Measurements from ENCODE around the gene MYOD1. TPM values are rescaled to one million over a fixed set of nuclear protein-coding genes. Genes with fewer than 3 reads are reported as not detected.

Gene MYOD1
- total and polyA plus RNA-seq, 2 of the 13 experiments (the other 11 are each of a cell fraction or from before 2014, with no cell fraction given), result not detected

DNA sequence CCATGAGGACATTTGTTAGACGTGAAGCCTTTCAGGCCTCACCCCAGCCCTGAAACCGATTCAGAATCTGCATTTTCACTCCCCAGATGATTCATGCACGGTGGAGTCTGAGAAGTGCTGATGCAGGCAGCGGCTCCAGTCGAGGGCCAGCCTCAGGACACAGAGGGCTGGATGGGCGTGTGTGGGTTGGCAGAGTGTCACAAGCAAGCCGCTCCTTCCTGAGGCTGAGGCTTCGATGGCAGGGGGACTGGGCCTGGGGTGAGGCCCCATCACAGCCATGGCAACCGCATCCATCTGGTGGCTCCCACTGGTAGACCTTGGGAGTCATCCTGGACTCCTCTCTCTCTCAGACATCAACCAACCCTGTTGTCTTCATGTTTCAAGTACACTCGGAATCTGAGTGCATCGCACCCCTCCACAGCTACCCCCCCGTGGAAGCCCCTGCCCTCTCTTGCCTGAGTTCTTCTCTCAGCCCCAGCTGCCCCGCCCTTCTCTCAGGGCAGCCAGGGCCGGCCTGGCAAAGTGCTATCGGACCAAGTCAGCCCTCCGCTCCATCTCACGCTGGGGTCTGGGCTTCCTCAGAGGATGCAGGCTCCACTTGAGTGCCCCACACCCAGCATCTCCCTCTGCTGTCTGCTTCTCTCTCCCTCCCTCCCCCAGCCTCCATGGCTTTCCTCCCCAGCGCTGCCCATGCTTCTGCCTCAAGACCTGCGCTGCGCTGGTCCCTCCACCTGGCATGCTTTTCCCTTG, 25.8 kb downstream of the MYOD1 start:
- POLR2A ChIA-PET, result no interaction called here
- no TSS peak for BruUV-seq (replicated peaks)

More for the DNA sequence above, 25.8 kb downstream of the MYOD1 start:
- Histone ChIP-seq H3K4me2 (ENCODE audit: low read depth, low read length) (no peak overlapping the region), H4K20me1 (ENCODE audit: insufficient read depth, low read length) (no peaks in the 10 kb centered on the region), H2AFZ (ENCODE audit: low read length) (no peak overlapping the region), H3K36me3 (replicated peaks in 1 of 2; ENCODE audit: control insufficient read depth in 1 of 2, insufficient read depth in 2 of 2, low read length in 2 of 2) (no peaks in the 10 kb centered on the region), H3K9me3 (ENCODE audit: low read length) (no peaks in the 10 kb centered on the region), H3K27me3 (ENCODE audit: control insufficient read depth in 1 of 2, insufficient read depth in 2 of 2, low read length in 2 of 2) (peaks cover 3 to 29% of the 10 kb centered on the region in 2 experiments; a peak in 3 of 5 replicates), H3K4me1 (ENCODE audit: insufficient read depth, low read length) (peaks cover 13% of the 10 kb centered on the region), H3K27ac (ENCODE audit: extremely low read length, insufficient read depth, low read length) (no peak overlapping the region), H3K79me2 (ENCODE audit: insufficient read depth, low read length) (no peaks in the 10 kb centered on the region), H3K9ac (ENCODE audit: insufficient read depth, low read depth, low read length) (no peak overlapping the region), H3K4me3 (replicated peaks in 1 of 3; ENCODE audit: insufficient read depth in 1 of 3, low read depth in 2 of 3, low read length in 3 of 3) (no peak overlapping the region)
- no peak for FAIRE-seq
- no peak for ATAC-seq
- CTCF ChIA-PET (ENCODE audit: low intra/inter-chr PET ratio, low total read pairs), result no interaction called here
- no peak for DNase-seq (ENCODE audit: low spot score)
- 65% methylated on average over 11 of the region's 20 CpGs for WGBS (ENCODE audit: low lambda C conversion rate)
- intact Hi-C loops (cut with micrococcal nuclease; ENCODE audit: unreplicated experiment), result no loop called here
- TF ChIP-seq, protein P1, sequence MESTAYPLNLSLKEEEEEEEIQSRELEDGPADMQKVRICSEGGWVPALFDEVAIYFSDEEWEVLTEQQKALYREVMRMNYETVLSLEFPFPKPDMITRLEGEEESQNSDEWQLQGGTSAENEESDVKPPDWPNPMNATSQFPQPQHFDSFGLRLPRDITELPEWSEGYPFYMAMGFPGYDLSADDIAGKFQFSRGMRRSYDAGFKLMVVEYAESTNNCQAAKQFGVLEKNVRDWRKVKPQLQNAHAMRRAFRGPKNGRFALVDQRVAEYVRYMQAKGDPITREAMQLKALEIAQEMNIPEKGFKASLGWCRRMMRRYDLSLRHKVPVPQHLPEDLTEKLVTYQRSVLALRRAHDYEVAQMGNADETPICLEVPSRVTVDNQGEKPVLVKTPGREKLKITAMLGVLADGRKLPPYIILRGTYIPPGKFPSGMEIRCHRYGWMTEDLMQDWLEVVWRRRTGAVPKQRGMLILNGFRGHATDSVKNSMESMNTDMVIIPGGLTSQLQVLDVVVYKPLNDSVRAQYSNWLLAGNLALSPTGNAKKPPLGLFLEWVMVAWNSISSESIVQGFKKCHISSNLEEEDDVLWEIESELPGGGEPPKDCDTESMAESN (CRISPR knock-in tag; conservative IDR thresholded peaks at IDR 0.05), result no peak
- no peak for TF ChIP-seq ZBTB7A (CRISPR knock-in tag; IDR thresholded peaks at IDR 0.05)
- TF ChIP-seq, protein P2, sequence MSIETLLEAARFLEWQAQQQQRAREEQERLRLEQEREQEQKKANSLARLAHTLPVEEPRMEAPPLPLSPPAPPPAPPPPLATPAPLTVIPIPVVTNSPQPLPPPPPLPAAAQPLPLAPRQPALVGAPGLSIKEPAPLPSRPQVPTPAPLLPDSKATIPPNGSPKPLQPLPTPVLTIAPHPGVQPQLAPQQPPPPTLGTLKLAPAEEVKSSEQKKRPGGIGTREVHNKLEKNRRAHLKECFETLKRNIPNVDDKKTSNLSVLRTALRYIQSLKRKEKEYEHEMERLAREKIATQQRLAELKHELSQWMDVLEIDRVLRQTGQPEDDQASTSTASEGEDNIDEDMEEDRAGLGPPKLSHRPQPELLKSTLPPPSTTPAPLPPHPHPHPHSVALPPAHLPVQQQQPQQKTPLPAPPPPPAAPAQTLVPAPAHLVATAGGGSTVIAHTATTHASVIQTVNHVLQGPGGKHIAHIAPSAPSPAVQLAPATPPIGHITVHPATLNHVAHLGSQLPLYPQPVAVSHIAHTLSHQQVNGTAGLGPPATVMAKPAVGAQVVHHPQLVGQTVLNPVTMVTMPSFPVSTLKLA (IDR thresholded peaks at IDR 0.05), result no peak
- in situ Hi-C loops (cut with HindIII; ENCODE audit: extremely low pct_ligation_motif_present, low pct_unique_long_range_greater_than_20kb), result no loop called here
